Neural cell (in vitro differentiated cells): ENCODE results near the gene MCOLN3. TPM values are rescaled to one million over a fixed set of nuclear protein-coding genes. Genes with fewer than 3 reads are reported as not detected.

Experiments used
- H2AFZ ChIP-seq: fragments of 200-600, 300-800 bp; sonication (generic), shearing (Covaris generic); 2 replicates; pipeline ENCODE4 v1.6.0; 2014; ENCODE audit warnings: low read depth, mild to moderate bottlenecking, antibody characterized with exemption, low read length, moderate library complexity
- H3F3A ChIP-seq: fragments of 200-600 bp; shearing (Covaris generic); 2 replicates; pipeline ENCODE4 v1.6.1; 2016; ENCODE audit warnings: mild to moderate bottlenecking, moderate library complexity, mixed read lengths, antibody characterized with exemption, low read length; ENCODE audit not compliant: insufficient read depth, poor library complexity, severe bottlenecking
- H3K27ac ChIP-seq: fragments of 200-600, 300-800 bp; sonication (generic), shearing (Covaris generic); 2 replicates; pipeline ENCODE4 v1.5.1; 2014; ENCODE audit warnings: mild to moderate bottlenecking, low read length, moderate library complexity
- H3K27me3 ChIP-seq: fragments of 300-800, 200-600 bp; sonication (generic), shearing (Covaris generic); 2 replicates; pipeline ENCODE4 v1.6.0; 2014; ENCODE audit warnings: mild to moderate bottlenecking, low read depth, low read length, moderate library complexity; ENCODE audit not compliant: insufficient read depth
- H3K36me3 ChIP-seq: fragments of 300-800, 200-600 bp; sonication (generic), shearing (Covaris generic); 2 replicates; pipeline ENCODE4 v1.5.1; 2014; ENCODE audit warnings: mild to moderate bottlenecking, antibody characterized with exemption, low read length, moderate library complexity; ENCODE audit not compliant: insufficient read depth
- H3K4me2 ChIP-seq: fragments of 300-800, 200-600 bp; sonication (generic), shearing (Covaris generic); 2 replicates; pipeline ENCODE4 v1.6.0; 2014; ENCODE audit warnings: mild to moderate bottlenecking, low read length
- H3K4me3 ChIP-seq: fragments of 300-800, 200-600 bp; sonication (generic), shearing (Covaris generic); 2 replicates; pipeline ENCODE4 v1.5.1; 2014; ENCODE audit warnings: mild to moderate bottlenecking, low read length, moderate library complexity
- H3K79me2 ChIP-seq: fragments of 200-600 bp; shearing (Covaris generic); replicated peaks from 2 replicates; pipeline ENCODE4 v1.6.0; 2014; ENCODE audit warnings: mild to moderate bottlenecking, low read length, moderate library complexity; ENCODE audit not compliant: insufficient read depth
- H3K9ac ChIP-seq: fragments of 300-800, 200-600 bp; sonication (generic), shearing (Covaris generic); 2 replicates; pipeline ENCODE4 v1.6.1; 2016; ENCODE audit warnings: mild to moderate bottlenecking, low read length, mixed read lengths
- H3K9me2 ChIP-seq: fragments of 200-600 bp; shearing (Covaris generic); 2 replicates; pipeline ENCODE4 v1.6.1; 2016; ENCODE audit warnings: mild to moderate bottlenecking, low read length, mixed read lengths; ENCODE audit not compliant: insufficient read depth
- H3K9me3 ChIP-seq: fragments of 200-600, 300-800 bp; sonication (generic), shearing (Covaris generic); 2 replicates; pipeline ENCODE4 v1.6.1; 2016; ENCODE audit warnings: mild to moderate bottlenecking, mixed run types, low read length, moderate library complexity, mixed read lengths
- H4K20me1 ChIP-seq: fragments of 200-600 bp; shearing (Covaris generic); 2 replicates; pipeline ENCODE4 v1.6.1; 2016; ENCODE audit warnings: mild to moderate bottlenecking, mixed run types; ENCODE audit not compliant: insufficient read depth
- EP300 ChIP-seq: fragments of 450-650 bp; conservative IDR thresholded peaks from 2 replicates; pipeline ENCODE4 v1.6.1; 2014; ENCODE audit warnings: antibody characterized with exemption, mild to moderate bottlenecking, moderate library complexity; ENCODE audit not compliant: poor library complexity, severe bottlenecking
- EZH2 ChIP-seq: fragments of 200-600, 300-800 bp; shearing (Covaris generic), sonication (generic); IDR thresholded peaks from 2 replicates; pipeline ENCODE4 v1.6.1; 2014; ENCODE audit warnings: antibody characterized with exemption, low read length, borderline replicate concordance, mild to moderate bottlenecking; ENCODE audit not compliant: insufficient read depth, poor library complexity, severe bottlenecking
- MXI1 ChIP-seq: fragments of 450-650 bp; conservative IDR thresholded peaks from 2 replicates; pipeline ENCODE4 v1.6.1; 2014; ENCODE audit warnings: antibody characterized with exemption, mild to moderate bottlenecking; ENCODE audit not compliant: poor library complexity, severe bottlenecking
- POLR2AphosphoS5 ChIP-seq: IDR thresholded peaks from 2 replicates; pipeline ENCODE4 v1.6.1; 2012
- RAD21 ChIP-seq: fragments of 450-650 bp; conservative IDR thresholded peaks from 2 replicates; pipeline ENCODE4 v1.6.1; 2014; ENCODE audit warnings: antibody characterized with exemption, mild to moderate bottlenecking, moderate library complexity
- SMC3 ChIP-seq: fragments of 450-650 bp; conservative IDR thresholded peaks from 2 replicates; pipeline ENCODE4 v1.6.1; 2014; ENCODE audit warnings: antibody characterized with exemption, mild to moderate bottlenecking, moderate library complexity; ENCODE audit not compliant: poor library complexity
- TAF1 ChIP-seq: IDR thresholded peaks from 2 replicates; pipeline ENCODE4 v1.6.1; 2012; ENCODE audit warnings: low read depth
- polyA plus RNA-seq: library from polyadenylated mRNA; depleted of rRNA; stranded (reverse); fragments of >200 nt; gene quantifications from 2 replicates; pipeline ENCODE4 v1.2.3, GENCODE V29; 2014
- TF ChIP-seq, protein P1 (sequence below): fragments of 450-650 bp; IDR thresholded peaks from 2 replicates; pipeline ENCODE4 v1.5.1; 2014; ENCODE audit warnings: antibody characterized with exemption, mild to moderate bottlenecking, moderate library complexity; ENCODE audit not compliant: poor library complexity, severe bottlenecking
- TF ChIP-seq, protein P2 (sequence below): IDR thresholded peaks from 2 replicates; pipeline ENCODE4 v1.6.1; 2012; ENCODE audit warnings: borderline replicate concordance

Gene MCOLN3
- polyA plus RNA-seq, 1 donor from 2014 or later: not detected

DNA sequence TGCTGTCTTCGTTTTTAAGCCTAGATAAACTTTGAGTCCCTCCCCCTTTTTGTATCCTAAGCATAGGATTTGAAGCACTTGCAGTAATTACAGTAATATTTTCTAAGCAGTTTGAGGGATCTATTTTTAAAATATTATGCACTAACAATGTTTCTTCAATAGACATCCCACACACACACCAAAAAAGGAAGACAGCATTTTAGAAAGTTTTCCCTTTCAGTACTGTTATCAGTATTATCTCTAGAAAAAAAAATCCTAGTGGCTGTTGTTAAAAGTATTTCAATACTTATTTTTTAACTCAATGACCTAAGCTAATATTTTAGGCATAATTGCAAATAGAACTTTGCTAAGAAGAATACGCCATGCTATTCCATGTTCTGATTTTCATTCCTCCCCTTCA lies 15.1 kb downstream of the MCOLN3 start:
- Histone ChIP-seq H3K27ac (no peak overlapping the region), H3K79me2 (no peaks in the 10 kb centered on the region)
- TF ChIP-seq EZH2 (no peak), MXI1 (no peak), EP300 (no peak), POLR2AphosphoS5 (no peak), SMC3 (no peak), TAF1 (no peak), RAD21 (no peak)
- TF ChIP-seq, protein P1, sequence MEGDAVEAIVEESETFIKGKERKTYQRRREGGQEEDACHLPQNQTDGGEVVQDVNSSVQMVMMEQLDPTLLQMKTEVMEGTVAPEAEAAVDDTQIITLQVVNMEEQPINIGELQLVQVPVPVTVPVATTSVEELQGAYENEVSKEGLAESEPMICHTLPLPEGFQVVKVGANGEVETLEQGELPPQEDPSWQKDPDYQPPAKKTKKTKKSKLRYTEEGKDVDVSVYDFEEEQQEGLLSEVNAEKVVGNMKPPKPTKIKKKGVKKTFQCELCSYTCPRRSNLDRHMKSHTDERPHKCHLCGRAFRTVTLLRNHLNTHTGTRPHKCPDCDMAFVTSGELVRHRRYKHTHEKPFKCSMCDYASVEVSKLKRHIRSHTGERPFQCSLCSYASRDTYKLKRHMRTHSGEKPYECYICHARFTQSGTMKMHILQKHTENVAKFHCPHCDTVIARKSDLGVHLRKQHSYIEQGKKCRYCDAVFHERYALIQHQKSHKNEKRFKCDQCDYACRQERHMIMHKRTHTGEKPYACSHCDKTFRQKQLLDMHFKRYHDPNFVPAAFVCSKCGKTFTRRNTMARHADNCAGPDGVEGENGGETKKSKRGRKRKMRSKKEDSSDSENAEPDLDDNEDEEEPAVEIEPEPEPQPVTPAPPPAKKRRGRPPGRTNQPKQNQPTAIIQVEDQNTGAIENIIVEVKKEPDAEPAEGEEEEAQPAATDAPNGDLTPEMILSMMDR: no peak
- TF ChIP-seq, protein P2, sequence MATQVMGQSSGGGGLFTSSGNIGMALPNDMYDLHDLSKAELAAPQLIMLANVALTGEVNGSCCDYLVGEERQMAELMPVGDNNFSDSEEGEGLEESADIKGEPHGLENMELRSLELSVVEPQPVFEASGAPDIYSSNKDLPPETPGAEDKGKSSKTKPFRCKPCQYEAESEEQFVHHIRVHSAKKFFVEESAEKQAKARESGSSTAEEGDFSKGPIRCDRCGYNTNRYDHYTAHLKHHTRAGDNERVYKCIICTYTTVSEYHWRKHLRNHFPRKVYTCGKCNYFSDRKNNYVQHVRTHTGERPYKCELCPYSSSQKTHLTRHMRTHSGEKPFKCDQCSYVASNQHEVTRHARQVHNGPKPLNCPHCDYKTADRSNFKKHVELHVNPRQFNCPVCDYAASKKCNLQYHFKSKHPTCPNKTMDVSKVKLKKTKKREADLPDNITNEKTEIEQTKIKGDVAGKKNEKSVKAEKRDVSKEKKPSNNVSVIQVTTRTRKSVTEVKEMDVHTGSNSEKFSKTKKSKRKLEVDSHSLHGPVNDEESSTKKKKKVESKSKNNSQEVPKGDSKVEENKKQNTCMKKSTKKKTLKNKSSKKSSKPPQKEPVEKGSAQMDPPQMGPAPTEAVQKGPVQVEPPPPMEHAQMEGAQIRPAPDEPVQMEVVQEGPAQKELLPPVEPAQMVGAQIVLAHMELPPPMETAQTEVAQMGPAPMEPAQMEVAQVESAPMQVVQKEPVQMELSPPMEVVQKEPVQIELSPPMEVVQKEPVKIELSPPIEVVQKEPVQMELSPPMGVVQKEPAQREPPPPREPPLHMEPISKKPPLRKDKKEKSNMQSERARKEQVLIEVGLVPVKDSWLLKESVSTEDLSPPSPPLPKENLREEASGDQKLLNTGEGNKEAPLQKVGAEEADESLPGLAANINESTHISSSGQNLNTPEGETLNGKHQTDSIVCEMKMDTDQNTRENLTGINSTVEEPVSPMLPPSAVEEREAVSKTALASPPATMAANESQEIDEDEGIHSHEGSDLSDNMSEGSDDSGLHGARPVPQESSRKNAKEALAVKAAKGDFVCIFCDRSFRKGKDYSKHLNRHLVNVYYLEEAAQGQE: no peak

DNA sequence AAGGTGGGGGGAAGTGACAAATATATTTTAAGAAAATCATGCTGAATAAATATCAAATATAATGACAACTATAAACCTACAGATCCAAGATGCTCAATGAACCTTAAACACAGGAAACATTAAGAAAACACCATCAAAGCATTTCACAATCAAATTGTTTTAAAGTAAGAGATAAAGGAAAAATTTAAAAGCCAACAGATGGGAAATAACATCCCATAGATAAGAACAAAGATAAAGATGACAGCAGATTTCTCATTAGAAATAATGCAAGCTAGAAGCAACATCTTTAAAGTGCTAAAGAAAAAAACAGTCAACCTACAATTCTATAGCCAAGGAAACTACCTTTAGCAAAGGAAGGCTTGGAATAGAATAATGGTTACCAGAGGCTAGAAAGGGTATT lies 17.8 kb downstream of the MCOLN3 start:
- Histone ChIP-seq H3K36me3 (no peaks in the 10 kb centered on the region), H3K9me3 (no peaks in the 10 kb centered on the region), H3F3A (no peaks in the 10 kb centered on the region), H3K4me3 (no peak overlapping the region), H3K9me2 (no peaks in the 10 kb centered on the region), H2AFZ (no peak overlapping the region), H4K20me1 (no peaks in the 10 kb centered on the region), H3K9ac (no peak overlapping the region), H3K27ac (no peak overlapping the region), H3K4me2 (no peak overlapping the region), H3K27me3 (no peaks in the 10 kb centered on the region), H3K79me2 (no peaks in the 10 kb centered on the region)
- no peak for TF ChIP-seq EZH2
- TF ChIP-seq TAF1: no peak
- TF ChIP-seq MXI1: no peak
- TF ChIP-seq POLR2AphosphoS5: no peak
- no peak for TF ChIP-seq EP300
- no peak for TF ChIP-seq SMC3
- TF ChIP-seq, protein P2: no peak
- TF ChIP-seq, protein P1: no peak
- TF ChIP-seq RAD21: no peak

More for the DNA sequence above, 15.1 kb downstream of the MCOLN3 start:
- Histone ChIP-seq H4K20me1 (no peaks in the 10 kb centered on the region), H2AFZ (no peak overlapping the region), H3F3A (no peaks in the 10 kb centered on the region), H3K9me2 (no peaks in the 10 kb centered on the region), H3K27me3 (no peaks in the 10 kb centered on the region), H3K4me2 (no peak overlapping the region), H3K4me3 (no peak overlapping the region), H3K36me3 (no peaks in the 10 kb centered on the region), H3K9ac (no peak overlapping the region), H3K9me3 (no peaks in the 10 kb centered on the region)
